ENCODE results near the gene TOB1.

GRCh38 chr17:50831471-50831928 lies 34.7 kb downstream of the TOB1 start:
- TF ChIP-seq EZH2 (IDR thresholded peaks at IDR 0.05; ENCODE audit: insufficient read depth, poor library complexity, severe bottlenecking) (no peak), EZH2phosphoT487 (IDR thresholded peaks at IDR 0.05; ENCODE audit: insufficient read depth, low read depth) (no peak)
